ENCODE results near the gene AGPAT2. TPM values are rescaled to one million over a fixed set of nuclear protein-coding genes. Genes with fewer than 3 reads are reported as not detected.

The AGPAT2 gene
- total and polyA plus RNA-seq, 2 of the 4 experiments (the other 2 are of a cell fraction), result 16.1 to 39.5 TPM

DNA sequence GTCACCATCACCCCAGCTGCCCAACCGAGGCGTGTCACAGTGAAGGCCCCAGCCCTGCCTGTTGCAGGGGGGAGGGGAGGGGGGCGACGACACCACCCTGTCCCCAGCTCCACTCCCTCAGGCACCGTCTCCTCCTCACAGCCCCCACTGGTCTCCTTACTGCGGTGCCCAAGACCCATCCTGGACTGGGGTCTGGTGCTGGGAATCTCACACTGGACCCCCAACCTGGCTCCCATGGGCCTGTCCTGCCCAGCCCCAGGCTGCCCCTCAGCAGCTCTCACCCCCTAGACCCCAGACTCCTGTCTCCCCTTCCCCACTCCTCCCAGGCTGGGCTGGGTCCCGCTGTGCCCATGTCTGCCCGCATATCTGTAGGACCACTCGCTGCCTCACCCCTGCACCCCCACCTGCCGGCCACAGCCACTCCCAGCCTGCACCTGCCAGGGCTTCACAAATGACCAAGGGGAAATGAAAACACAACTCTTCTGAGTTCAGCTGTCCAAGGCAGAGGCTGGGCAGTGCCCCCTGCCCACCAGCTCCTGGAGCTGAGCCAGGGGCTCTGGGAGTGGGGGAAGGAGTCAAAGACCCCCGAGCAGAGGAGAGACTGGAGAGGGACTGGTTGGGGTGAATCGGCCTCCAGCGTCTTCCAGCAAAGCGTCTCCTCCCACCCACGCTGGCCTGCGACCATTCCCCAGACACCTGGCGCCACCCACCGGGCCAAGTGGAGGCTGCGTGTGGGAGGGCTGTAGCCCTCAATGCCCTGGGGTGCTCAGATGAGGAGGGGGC is 57.2 kb downstream of the AGPAT2 start:
- no peaks in the 10 kb centered on the region; a peak in 1 of 4 replicates for H3K79me1 ChIP-seq (ENCODE audit: low read depth in 1 of 2, low read length in 2 of 2)
- H4K5ac ChIP-seq (ENCODE audit: low read depth, low read length), result no peak overlapping the region
- H2AK9ac ChIP-seq (replicated peaks; ENCODE audit: low read depth, low read length, poor library complexity), result peak overlapping the region; percentile 65
- peaks cover 3% of the 10 kb centered on the region; the same call in 1 of the 2 replicates for H3K4me1 ChIP-seq (ENCODE audit: control insufficient read depth, insufficient read depth, low read length)
- H3K56ac ChIP-seq (ENCODE audit: extremely low read depth, insufficient read depth, low read length), result no peak overlapping the region
- H2BK20ac ChIP-seq (ENCODE audit: low read depth, low read length), result no peak overlapping the region
- peak; percentile 79 for ATAC-seq (ENCODE audit: low read depth)
- BruUV-seq (replicated peaks), result no TSS peak
- peaks cover 9% of the 10 kb centered on the region; the same call in 1 of the 2 replicates for H4K20me1 ChIP-seq (ENCODE audit: insufficient read depth, low read length)
- H3K9ac ChIP-seq (ENCODE audit: low read depth, low read length), result no peak overlapping the region
- H2BK5ac ChIP-seq (ENCODE audit: low read depth, low read length, poor library complexity, severe bottlenecking), result no peak overlapping the region
- H3K9me1 ChIP-seq (ENCODE audit: insufficient read depth, low read length), result peaks cover 6% of the 10 kb centered on the region; the same call in 1 of the 2 replicates
- no CpG with 5 or more reads among the region's 19 CpGs for WGBS, 2 experiments (ENCODE audit: extremely low coverage in 2 of 2, insufficient read length in 1 of 2)
- H2AFZ ChIP-seq (replicated peaks; ENCODE audit: low read length, poor library complexity), result peak overlapping the region; percentile 32
- H2BK120ac ChIP-seq (ENCODE audit: low read depth, low read length), result no peak overlapping the region
- H3K9me3 ChIP-seq (ENCODE audit: control insufficient read depth, insufficient read depth, low read length), result no peaks in the 10 kb centered on the region
- H3K27ac ChIP-seq (ENCODE audit: insufficient read depth, low read length), result no peak overlapping the region
- H3K4ac ChIP-seq (ENCODE audit: low read depth, low read length), result no peak overlapping the region
- peaks cover 7% of the 10 kb centered on the region for H3K27me3 ChIP-seq (ENCODE audit: control insufficient read depth, insufficient read depth, low read length)
- no peak overlapping the region for H3K14ac ChIP-seq (replicated peaks; ENCODE audit: low read depth, low read length)
- no peak overlapping the region for H4K91ac ChIP-seq (ENCODE audit: insufficient read depth, low read depth, low read length)
- dilution Hi-C loops (cut with HindIII; ENCODE audit: low sequenced_read_pairs, unreplicated experiment), result no loop called here
- intact Hi-C loops (cut with micrococcal nuclease), result no loop called here
- H3K23ac ChIP-seq (ENCODE audit: low read depth, low read length), result no peak overlapping the region
- in situ Hi-C loops (cut with MboI; ENCODE audit: low sequenced_read_pairs), result loop anchor here (5.0 kb wide), 1 partner anchor 138 kb away; no protein-coding TSS in a partner anchor
- H3K4me2 ChIP-seq (ENCODE audit: low read depth, low read length), result no peak overlapping the region
- no peak overlapping the region for H3K18ac ChIP-seq (ENCODE audit: low read depth, low read length)
- no peak overlapping the region for H4K8ac ChIP-seq (ENCODE audit: low read depth in 2 of 2, low read length in 2 of 2)
- H3K4me3 ChIP-seq (ENCODE audit: insufficient read depth, low read depth, low read length), result no peak overlapping the region
- no peaks in the 10 kb centered on the region for H3K36me3 ChIP-seq (ENCODE audit: control insufficient read depth, insufficient read depth, low read length)
- peak; percentile 24 for DNase-seq
- ChIA-PET POLR2A (ENCODE audit: unreplicated experiment) (no interaction called here), CTCF (interaction anchor here (0.5 to 0.9 kb wide), 2 partner anchors 141 to 142 kb away, joined by 3 to 4 read pairs; no protein-coding TSS in a partner anchor)
- no peak overlapping the region; the same call in 1 of the 2 replicates for H2AK5ac ChIP-seq (ENCODE audit: low read depth, low read length)
- no peak overlapping the region for H2BK15ac ChIP-seq (ENCODE audit: low read depth, low read length)
- TF ChIP-seq POLR2A (IDR thresholded peaks at IDR 0.05; ENCODE audit: low read depth, low read length) (no peak), RFX5 (IDR thresholded peaks at IDR 0.05; ENCODE audit: low read depth, low read length) (no peak), MAFK (IDR thresholded peaks at IDR 0.05; ENCODE audit: low read depth, low read length) (no peak), RAD21 (IDR thresholded peaks at IDR 0.05; ENCODE audit: low read length) (peak; percentile 86), BHLHE40 (IDR thresholded peaks at IDR 0.05; ENCODE audit: low read depth, low read length) (no peak), CEBPB (IDR thresholded peaks at IDR 0.05; ENCODE audit: low read depth, low read length) (no peak), NFE2L2 (IDR thresholded peaks at IDR 0.05; ENCODE audit: low read depth, low read length) (no peak), CHD1 (IDR thresholded peaks at IDR 0.05; ENCODE audit: low read depth, low read length) (no peak), MXI1 (IDR thresholded peaks at IDR 0.05; ENCODE audit: borderline replicate concordance, low read depth, low read length) (no peak), FOS (IDR thresholded peaks at IDR 0.05; ENCODE audit: low read depth, low read length) (no peak), RCOR1 (IDR thresholded peaks at IDR 0.05; ENCODE audit: insufficient replicate concordance, low read length) (no peak), MAZ (IDR thresholded peaks at IDR 0.05; ENCODE audit: borderline replicate concordance, low read depth, low read length) (peak; percentile 28; the same call in 1 of the 2 replicates)
- TF ChIP-seq, protein P1, sequence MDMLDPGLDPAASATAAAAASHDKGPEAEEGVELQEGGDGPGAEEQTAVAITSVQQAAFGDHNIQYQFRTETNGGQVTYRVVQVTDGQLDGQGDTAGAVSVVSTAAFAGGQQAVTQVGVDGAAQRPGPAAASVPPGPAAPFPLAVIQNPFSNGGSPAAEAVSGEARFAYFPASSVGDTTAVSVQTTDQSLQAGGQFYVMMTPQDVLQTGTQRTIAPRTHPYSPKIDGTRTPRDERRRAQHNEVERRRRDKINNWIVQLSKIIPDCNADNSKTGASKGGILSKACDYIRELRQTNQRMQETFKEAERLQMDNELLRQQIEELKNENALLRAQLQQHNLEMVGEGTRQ (IDR thresholded peaks at IDR 0.05; ENCODE audit: low read depth, low read length), result no peak
- TF ChIP-seq, protein P2, sequence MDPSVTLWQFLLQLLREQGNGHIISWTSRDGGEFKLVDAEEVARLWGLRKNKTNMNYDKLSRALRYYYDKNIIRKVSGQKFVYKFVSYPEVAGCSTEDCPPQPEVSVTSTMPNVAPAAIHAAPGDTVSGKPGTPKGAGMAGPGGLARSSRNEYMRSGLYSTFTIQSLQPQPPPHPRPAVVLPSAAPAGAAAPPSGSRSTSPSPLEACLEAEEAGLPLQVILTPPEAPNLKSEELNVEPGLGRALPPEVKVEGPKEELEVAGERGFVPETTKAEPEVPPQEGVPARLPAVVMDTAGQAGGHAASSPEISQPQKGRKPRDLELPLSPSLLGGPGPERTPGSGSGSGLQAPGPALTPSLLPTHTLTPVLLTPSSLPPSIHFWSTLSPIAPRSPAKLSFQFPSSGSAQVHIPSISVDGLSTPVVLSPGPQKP (IDR thresholded peaks at IDR 0.05; ENCODE audit: borderline replicate concordance, low read depth, low read length), result no peak
- TF ChIP-seq, protein P3, sequence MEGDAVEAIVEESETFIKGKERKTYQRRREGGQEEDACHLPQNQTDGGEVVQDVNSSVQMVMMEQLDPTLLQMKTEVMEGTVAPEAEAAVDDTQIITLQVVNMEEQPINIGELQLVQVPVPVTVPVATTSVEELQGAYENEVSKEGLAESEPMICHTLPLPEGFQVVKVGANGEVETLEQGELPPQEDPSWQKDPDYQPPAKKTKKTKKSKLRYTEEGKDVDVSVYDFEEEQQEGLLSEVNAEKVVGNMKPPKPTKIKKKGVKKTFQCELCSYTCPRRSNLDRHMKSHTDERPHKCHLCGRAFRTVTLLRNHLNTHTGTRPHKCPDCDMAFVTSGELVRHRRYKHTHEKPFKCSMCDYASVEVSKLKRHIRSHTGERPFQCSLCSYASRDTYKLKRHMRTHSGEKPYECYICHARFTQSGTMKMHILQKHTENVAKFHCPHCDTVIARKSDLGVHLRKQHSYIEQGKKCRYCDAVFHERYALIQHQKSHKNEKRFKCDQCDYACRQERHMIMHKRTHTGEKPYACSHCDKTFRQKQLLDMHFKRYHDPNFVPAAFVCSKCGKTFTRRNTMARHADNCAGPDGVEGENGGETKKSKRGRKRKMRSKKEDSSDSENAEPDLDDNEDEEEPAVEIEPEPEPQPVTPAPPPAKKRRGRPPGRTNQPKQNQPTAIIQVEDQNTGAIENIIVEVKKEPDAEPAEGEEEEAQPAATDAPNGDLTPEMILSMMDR (conservative IDR thresholded peaks at IDR 0.05; ENCODE audit: low read depth, low read length), result peak; percentile 74

All from IMR-90 (cell line).